B cell (primary cell): ENCODE data around the gene KCTD13. TPM values are rescaled to one million over a fixed set of nuclear protein-coding genes. Genes with fewer than 3 reads are reported as not detected.

Source experiments
- ATAC-seq: fragments of 200-7000 bp; cut with Tn5 transposase; one replicate; pipeline ENCODE4 v1.10.0; 2021; ENCODE audit warnings: low read depth, mild to moderate bottlenecking, moderate number of reproducible peaks, moderate library complexity
- CTCF ChIA-PET: fragments of 350-600 bp; sonication (Branson Sonifier 250); formaldehyde crosslinking; loops from one replicate; lab custom pipeline; 2021; ENCODE audit warnings: antibody characterized with exemption, inconsistent platforms; lab: Charles Lee
- POLR2A ChIA-PET: fragments of 350-600 bp; sonication (Branson Sonifier 250); formaldehyde crosslinking; loops from one replicate; lab custom pipeline; 2021; ENCODE audit warnings: antibody characterized with exemption; lab: Charles Lee
- DNase-seq: peaks from one replicate; pipeline ENCODE4 v3.0.0; 2013
- H2AFZ ChIP-seq: 2 replicates; pipeline ENCODE4 v1.6.1; 2012; ENCODE audit warnings: mild to moderate bottlenecking, low read depth, low read length; ENCODE audit not compliant: insufficient read depth, poor library complexity, severe bottlenecking
- H3K27ac ChIP-seq, 2 donors: 1 replicate in 1 of 2; 2 replicates in 1 of 2; pipeline ENCODE4 v1.5.1; 2012 to 2013; ENCODE audit warnings: low read length in 2 of 2, mild to moderate bottlenecking in 2 of 2, moderate library complexity in 1 of 2
- H3K27me3 ChIP-seq, 4 experiments: fragments of 200-600 bp in 1 of 4; sonication (generic) in 1 of 4; replicated peaks in 1 of 4; 1 replicate in 2 of 4; 2 replicates in 2 of 4; pipeline versions ENCODE4 v1.6.1 to v1.7.0; 2013 to 2016; ENCODE audit warnings: low read length in 3 of 4, mild to moderate bottlenecking in 2 of 4, mixed read lengths in 1 of 4, moderate library complexity in 1 of 4; ENCODE audit not compliant: insufficient read depth in 4 of 4, control insufficient read depth in 3 of 4; ENCODE audit errors: control extremely low read depth in 1 of 4
- H3K36me3 ChIP-seq, 2 experiments: replicated peaks in 1 of 2; 1 replicate in 1 of 2; 2 replicates in 1 of 2; pipeline versions ENCODE4 v1.6.1 to v1.7.1; 2013; ENCODE audit warnings: low read length in 1 of 2; ENCODE audit not compliant: insufficient read depth in 2 of 2, control insufficient read depth in 1 of 2; ENCODE audit errors: control extremely low read depth in 1 of 2, extremely low read depth in 1 of 2
- H3K4me1 ChIP-seq, 2 donors: fragments of 200-600 bp in 1 of 2; sonication (generic) in 1 of 2; 1 replicate in 1 of 2; 2 replicates in 1 of 2; pipeline versions ENCODE4 v1.5.1 to v1.6.1; 2013 to 2017; ENCODE audit warnings: low read length in 2 of 2; ENCODE audit not compliant: control insufficient read depth in 2 of 2, insufficient read depth in 2 of 2
- H3K4me2 ChIP-seq: replicated peaks from 2 replicates; pipeline ENCODE3; 2012; ENCODE audit warnings: mild to moderate bottlenecking, low read depth, low read length; ENCODE audit not compliant: poor library complexity, severe bottlenecking
- H3K4me3 ChIP-seq, 5 experiments: fragments of 200-600 bp in 1 of 5; sonication (generic) in 1 of 5; 1 replicate in 3 of 5; 2 replicates in 2 of 5; pipeline versions ENCODE4 v1.5.1 to v1.7.0; 2011 to 2016; ENCODE audit warnings: low read length in 4 of 5, mild to moderate bottlenecking in 4 of 5, low read depth in 2 of 5, control low read depth in 1 of 5, moderate library complexity in 1 of 5; ENCODE audit not compliant: insufficient read depth in 1 of 5; ENCODE audit errors: control extremely low read depth in 1 of 5, extremely low read depth in 1 of 5
- H3K79me2 ChIP-seq: fragments of 200-600 bp; sonication (generic); one replicate; pipeline ENCODE4 v1.6.0; 2016; ENCODE audit warnings: low read length; ENCODE audit not compliant: control insufficient read depth, insufficient read depth
- H3K9ac ChIP-seq: fragments of 200-600 bp; sonication (generic); 2 replicates; pipeline ENCODE4 v1.6.1; 2017; ENCODE audit warnings: mild to moderate bottlenecking, low read length, moderate library complexity
- H3K9me3 ChIP-seq, 3 donors: one replicate each; pipeline versions ENCODE4 v1.6.1 to v1.7.1; 2013; ENCODE audit warnings: low read length in 2 of 3; ENCODE audit not compliant: control insufficient read depth in 2 of 3, insufficient read depth in 1 of 3; ENCODE audit errors: control extremely low read depth in 1 of 3
- H4K20me1 ChIP-seq: 2 replicates; pipeline ENCODE4 v1.6.0; 2012; ENCODE audit warnings: mild to moderate bottlenecking, low read length; ENCODE audit not compliant: insufficient read depth, control insufficient read depth, poor library complexity, severe bottlenecking
- H3K27ac Mint-ChIP-seq: one replicate; pipeline ENCODE4 v1.8.0; 2021; ENCODE audit warnings: mixed read lengths
- H3K27me3 Mint-ChIP-seq: one replicate; pipeline ENCODE4 v1.8.0; 2021; ENCODE audit warnings: mixed read lengths
- H3K4me1 Mint-ChIP-seq: one replicate; pipeline ENCODE4 v1.8.0; 2021; ENCODE audit warnings: mixed read lengths
- H3K4me3 Mint-ChIP-seq: one replicate; pipeline ENCODE4 v1.8.0; 2021; ENCODE audit warnings: mixed read lengths
- H3K9me3 Mint-ChIP-seq: one replicate; pipeline ENCODE4 v1.8.0; 2022; ENCODE audit warnings: mixed read lengths; ENCODE audit not compliant: insufficient read depth
- EZH2 ChIP-seq: IDR thresholded peaks from 2 replicates; pipeline ENCODE4 v1.6.1; 2012; ENCODE audit warnings: borderline replicate concordance, low read depth, mild to moderate bottlenecking, moderate library complexity, low read length; ENCODE audit not compliant: insufficient read depth, poor library complexity, severe bottlenecking
- WGBS: methylation state at CpG from one replicate; pipeline ENCODE4 v1.1.5; 2013; ENCODE audit warnings: missing lambda C conversion rate; ENCODE audit not compliant: insufficient coverage; 5-methylcytosine and 5-hydroxymethylcytosine counted together
- intact Hi-C: fragments of 100-400 bp; cut with micrococcal nuclease; formaldehyde crosslinking; loops from one replicate; pipeline ENCODE4 v1.10.0; 2022
- polyA plus RNA-seq: library from polyadenylated mRNA; depleted of rRNA; stranded (reverse); fragments of >200 nt; gene quantifications from 2 replicates; pipeline ENCODE4 v1.2.3, GENCODE V29; 2012
- total RNA-seq, 2 donors: library from RNA; stranded (reverse); fragments of 120-200 nt in 1 of 2; gene quantifications; 1 replicate in 1 of 2; 2 replicates in 1 of 2; pipeline versions ENCODE4 v1.2.3 to v1.2.4, GENCODE V29; 2013 to 2022
- TF ChIP-seq, protein P1 (sequence below): fragments of 200-600 bp; IDR thresholded peaks from one replicate; pipeline ENCODE4 v1.8.0; 2022; ENCODE audit warnings: antibody characterized with exemption, mild to moderate bottlenecking

The KCTD13 gene
- total and polyA plus RNA-seq, 2 donors (not counting 1 experiment from before 2014, with no cell fraction given) = 61.5 to 74.3 TPM

DNA sequence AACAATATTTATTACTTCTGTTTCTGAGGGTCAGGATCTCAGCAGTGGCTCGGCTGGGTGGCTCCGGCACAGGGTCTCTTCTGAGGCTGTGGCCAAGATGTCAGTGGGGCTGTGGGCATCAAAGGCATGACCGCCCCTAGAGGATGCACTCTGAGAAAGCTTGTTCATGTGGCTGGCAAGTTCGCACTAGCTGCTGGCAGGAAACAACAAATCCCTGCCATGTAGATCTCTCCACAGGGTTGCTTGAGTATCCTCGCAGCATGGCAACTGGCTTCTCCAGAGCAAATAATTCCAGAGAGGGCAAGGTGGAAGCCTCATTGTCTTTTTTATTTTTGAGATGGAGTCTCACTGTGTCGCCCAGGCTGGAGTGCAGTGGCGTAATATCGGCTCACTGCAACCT, 12.5 kb downstream of the KCTD13 start:
- Histone ChIP-seq H3K9me3 (no peaks in the 10 kb centered on the region), H3K79me2 (no peaks in the 10 kb centered on the region), H3K4me3 (no peak overlapping the region), H3K4me2 (no peak overlapping the region), H3K27ac (no peak overlapping the region), H3K27me3 (no peaks in the 10 kb centered on the region), H2AFZ (no peak overlapping the region), H4K20me1 (no peaks in the 10 kb centered on the region), H3K9ac (no peak overlapping the region), H3K36me3 (peaks cover 3 to 23% of the 10 kb centered on the region in 2 experiments), H3K4me1 (no peaks in the 10 kb centered on the region)
- no peaks in the 10 kb centered on the region for H3K27me3 Mint-ChIP-seq
- no peaks in the 10 kb centered on the region for H3K9me3 Mint-ChIP-seq
- intact Hi-C loops = no loop called here
- TF ChIP-seq, protein P1, sequence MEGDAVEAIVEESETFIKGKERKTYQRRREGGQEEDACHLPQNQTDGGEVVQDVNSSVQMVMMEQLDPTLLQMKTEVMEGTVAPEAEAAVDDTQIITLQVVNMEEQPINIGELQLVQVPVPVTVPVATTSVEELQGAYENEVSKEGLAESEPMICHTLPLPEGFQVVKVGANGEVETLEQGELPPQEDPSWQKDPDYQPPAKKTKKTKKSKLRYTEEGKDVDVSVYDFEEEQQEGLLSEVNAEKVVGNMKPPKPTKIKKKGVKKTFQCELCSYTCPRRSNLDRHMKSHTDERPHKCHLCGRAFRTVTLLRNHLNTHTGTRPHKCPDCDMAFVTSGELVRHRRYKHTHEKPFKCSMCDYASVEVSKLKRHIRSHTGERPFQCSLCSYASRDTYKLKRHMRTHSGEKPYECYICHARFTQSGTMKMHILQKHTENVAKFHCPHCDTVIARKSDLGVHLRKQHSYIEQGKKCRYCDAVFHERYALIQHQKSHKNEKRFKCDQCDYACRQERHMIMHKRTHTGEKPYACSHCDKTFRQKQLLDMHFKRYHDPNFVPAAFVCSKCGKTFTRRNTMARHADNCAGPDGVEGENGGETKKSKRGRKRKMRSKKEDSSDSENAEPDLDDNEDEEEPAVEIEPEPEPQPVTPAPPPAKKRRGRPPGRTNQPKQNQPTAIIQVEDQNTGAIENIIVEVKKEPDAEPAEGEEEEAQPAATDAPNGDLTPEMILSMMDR = no peak
- no peak for TF ChIP-seq EZH2
- ChIA-PET CTCF (no interaction called here), POLR2A (no interaction called here)
- ATAC-seq (no peak), DNase-seq (no peak)
- no peak overlapping the region for H3K27ac Mint-ChIP-seq
- H3K4me3 Mint-ChIP-seq = no peak overlapping the region
- WGBS = 96% methylated on average over 8 of the region's 8 CpGs
- peaks cover 3% of the 10 kb centered on the region for H3K4me1 Mint-ChIP-seq

- no peak for DNase-seq
- no peaks in the 10 kb centered on the region for H3K9me3 Mint-ChIP-seq
- TF ChIP-seq EZH2 = no peak
- TF ChIP-seq, protein P1 = no peak
- no peak for ATAC-seq
- 92% methylated on average over 5 of the region's 11 CpGs for WGBS
- no peak overlapping the region for H3K4me2 ChIP-seq
- H3K27me3 Mint-ChIP-seq = no peaks in the 10 kb centered on the region
- H3K9me3 ChIP-seq = no peaks in the 10 kb centered on the region
- no peaks in the 10 kb centered on the region for H4K20me1 ChIP-seq
- no peaks in the 10 kb centered on the region for H3K27me3 ChIP-seq
- no peak overlapping the region for H3K27ac Mint-ChIP-seq
- peaks cover 0 to 15% of the 10 kb centered on the region in 2 experiments for H3K36me3 ChIP-seq
- ChIA-PET POLR2A (no interaction called here), CTCF (no interaction called here)
- no peak overlapping the region for H3K4me3 Mint-ChIP-seq
- no peak overlapping the region for H3K27ac ChIP-seq
- H2AFZ ChIP-seq = no peak overlapping the region
- H3K79me2 ChIP-seq = no peaks in the 10 kb centered on the region
- peaks cover 3% of the 10 kb centered on the region for H3K4me1 Mint-ChIP-seq
- intact Hi-C loops = no loop called here
- H3K9ac ChIP-seq = no peak overlapping the region
- no peaks in the 10 kb centered on the region for H3K4me1 ChIP-seq
- H3K4me3 ChIP-seq = no peak overlapping the region
These were observed 13.9 kb downstream of the KCTD13 start for GRCh38 chr16:29912087-29912486.
